Measurements from ENCODE around the gene FRMD3.

FRMD3 gene

GRCh38 chr9:83432877-83433550 lies 105.2 kb downstream of the FRMD3 start:
- no peak for DNase-seq (ENCODE audit: low spot score)

GRCh38 chr9:83432104-83432627 lies 106.0 kb downstream of the FRMD3 start:
- DNase-seq (ENCODE audit: low spot score): peak; percentile 61

GRCh38 chr9:83431101-83432060 lies 106.8 kb downstream of the FRMD3 start:
- DNase-seq (ENCODE audit: low spot score): no peak

DNA sequence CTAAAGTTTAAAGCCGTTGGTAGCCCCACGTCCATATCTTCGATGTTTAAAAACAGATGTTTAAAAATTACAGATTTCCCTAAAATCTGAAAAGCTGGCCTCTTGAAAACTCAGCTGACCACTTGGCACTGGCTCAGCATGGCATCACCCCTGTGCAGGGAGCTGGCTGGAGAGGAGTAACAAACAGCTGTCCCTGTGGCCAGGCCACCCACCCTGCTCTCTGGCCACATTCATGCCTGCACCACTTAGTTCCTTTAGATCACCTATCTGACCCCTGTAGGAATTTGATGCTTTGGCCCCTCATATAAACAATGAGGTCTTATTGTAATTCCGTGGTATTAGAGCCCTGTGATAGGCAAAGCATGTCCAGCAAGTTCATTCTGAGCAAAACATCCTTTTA lies 107.5 kb downstream of the FRMD3 start:
- DNase-seq (ENCODE audit: low spot score): no peak

DNA sequence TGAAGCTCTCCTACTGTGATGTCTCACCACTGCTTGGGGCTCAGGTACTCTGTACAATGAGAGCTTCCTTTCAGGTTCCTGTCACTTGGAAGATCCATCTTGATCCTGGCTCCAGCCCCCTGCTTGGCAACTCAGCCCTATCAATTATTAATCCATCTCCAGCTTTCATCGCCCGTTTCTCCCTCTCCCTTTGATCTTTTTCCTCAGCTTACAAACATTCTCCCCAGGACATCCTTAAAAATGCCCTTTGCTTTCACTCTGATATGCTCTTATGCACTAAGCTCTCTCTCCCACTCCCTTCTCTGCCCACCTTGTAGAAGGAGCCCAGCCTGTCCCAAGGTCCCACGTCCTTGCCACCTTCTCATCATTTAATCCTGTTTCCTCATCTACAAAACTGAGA lies 109.0 kb downstream of the FRMD3 start:
- DNase-seq (ENCODE audit: low spot score): no peak

GRCh38 chr9:83425240-83425639 lies 113.0 kb downstream of the FRMD3 start:
- no peak for DNase-seq (ENCODE audit: low spot score)

DNA sequence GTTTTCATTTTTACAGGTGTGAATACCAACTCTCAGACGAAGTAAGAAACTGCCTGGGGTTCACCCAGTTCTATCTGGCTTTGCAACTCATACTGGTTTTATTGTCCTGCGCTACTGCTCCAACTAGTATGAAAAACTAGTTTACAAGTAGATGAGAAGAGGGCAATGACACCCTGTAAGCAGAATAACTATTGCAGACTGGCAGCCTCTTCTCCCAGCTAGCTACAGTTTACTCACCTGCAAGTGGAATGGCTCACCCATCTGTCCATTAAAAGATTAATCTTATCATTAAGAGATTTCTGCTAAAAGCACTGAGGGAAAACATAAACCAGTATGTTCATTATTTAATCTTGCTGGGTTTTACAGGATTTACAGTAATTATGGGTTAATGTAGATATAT lies 113.4 kb downstream of the FRMD3 start:
- no peak for DNase-seq (ENCODE audit: low spot score)

DNA sequence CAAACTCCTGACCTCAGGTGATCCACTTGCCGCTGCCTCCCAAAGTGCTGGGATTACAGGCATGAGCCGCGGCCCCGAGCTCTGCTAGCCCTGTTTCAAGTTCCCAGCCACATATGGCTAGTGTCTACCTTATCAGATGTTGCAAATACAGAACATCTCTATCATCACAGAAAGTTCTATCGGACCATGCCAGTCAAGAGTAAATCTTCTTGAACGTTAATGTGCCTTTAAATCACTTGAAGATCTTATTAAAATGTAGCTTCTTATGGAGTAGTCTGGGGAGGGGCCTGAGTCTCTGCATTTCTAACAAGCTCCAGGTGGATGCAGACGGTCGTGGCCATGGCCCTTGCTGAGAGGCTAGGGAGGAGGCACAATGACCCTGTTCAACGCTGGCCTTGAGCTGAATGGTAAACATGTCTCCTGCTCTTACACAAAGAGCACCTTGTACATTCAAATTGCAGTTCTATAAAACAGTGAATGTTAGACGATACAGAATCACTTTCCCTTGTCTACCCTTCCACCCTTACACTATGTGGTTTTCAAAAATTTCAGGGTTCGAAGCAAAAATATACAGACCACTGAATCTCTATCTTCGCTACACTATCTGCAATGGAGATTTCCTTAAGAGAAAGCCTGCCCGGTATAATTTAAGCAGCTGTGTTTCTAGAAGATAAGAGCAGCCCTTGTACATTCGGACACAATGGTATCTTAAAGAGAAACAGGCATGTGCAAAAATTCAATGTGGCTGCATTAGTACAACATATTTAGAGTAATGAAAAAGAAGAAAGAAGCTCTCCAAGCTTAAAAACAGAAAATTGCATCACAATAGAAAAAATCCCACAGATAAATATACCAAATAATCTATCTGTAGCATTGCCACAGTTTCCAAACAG lies 114.1 kb downstream of the FRMD3 start:
- no peak for DNase-seq (ENCODE audit: low spot score)

GRCh38 chr9:83422527-83422926 lies 115.7 kb downstream of the FRMD3 start:
- DNase-seq (ENCODE audit: low spot score): no peak

DNA sequence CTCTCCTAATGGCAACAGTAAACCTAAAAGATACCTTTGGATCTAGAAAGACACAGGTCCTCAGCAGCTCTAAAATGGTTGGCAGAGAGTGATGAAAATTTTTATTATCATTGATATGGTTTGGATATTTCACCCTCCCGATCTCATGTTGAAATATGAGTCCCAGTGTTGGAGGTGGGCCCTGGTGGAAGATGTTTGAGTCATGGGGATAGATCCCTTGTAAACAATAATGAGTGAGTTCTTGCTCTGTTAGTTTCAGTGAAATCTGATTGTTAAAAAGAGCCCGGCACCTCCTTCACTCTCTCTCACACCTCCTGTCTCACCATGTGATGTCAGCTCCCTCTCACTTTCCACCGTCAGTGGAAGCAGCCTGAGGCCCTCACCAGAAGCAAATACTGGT lies 117.7 kb downstream of the FRMD3 start:
- no peak for DNase-seq (ENCODE audit: low spot score)

- DNase-seq (ENCODE audit: low spot score): no peak
Observed at GRCh38 chr9:83419961-83420360, 118.2 kb downstream of the FRMD3 start.

GRCh38 chr9:83418283-83418682 lies 119.9 kb downstream of the FRMD3 start:
- no peak for DNase-seq (ENCODE audit: low spot score)

- DNase-seq (ENCODE audit: low spot score): no peak
Observed at GRCh38 chr9:83413367-83413766, 124.8 kb downstream of the FRMD3 start.

DNA sequence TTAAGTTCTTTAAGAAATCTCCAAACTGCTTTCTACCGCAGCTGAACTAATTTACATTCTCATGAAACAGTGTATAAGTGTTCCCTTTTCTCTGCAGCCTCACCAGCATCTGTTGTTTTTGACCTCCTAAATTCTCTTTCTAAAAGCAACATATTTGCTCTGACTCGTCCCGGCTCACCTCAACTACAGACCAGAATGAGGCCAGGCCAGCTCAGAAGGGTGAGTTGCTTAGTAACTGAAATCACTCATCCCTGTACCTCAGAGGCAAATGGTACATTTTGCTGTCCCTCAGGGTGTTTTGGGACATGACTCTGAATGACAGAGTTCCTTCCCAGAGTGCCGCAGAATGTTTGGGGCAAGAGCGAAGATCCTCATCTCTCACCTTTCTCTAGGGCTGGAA lies 127.5 kb downstream of the FRMD3 start:
- DNase-seq (ENCODE audit: low spot score): no peak

- DNase-seq (ENCODE audit: low spot score): no peak
Observed at GRCh38 chr9:83406921-83407320, 131.3 kb downstream of the FRMD3 start.

DNA sequence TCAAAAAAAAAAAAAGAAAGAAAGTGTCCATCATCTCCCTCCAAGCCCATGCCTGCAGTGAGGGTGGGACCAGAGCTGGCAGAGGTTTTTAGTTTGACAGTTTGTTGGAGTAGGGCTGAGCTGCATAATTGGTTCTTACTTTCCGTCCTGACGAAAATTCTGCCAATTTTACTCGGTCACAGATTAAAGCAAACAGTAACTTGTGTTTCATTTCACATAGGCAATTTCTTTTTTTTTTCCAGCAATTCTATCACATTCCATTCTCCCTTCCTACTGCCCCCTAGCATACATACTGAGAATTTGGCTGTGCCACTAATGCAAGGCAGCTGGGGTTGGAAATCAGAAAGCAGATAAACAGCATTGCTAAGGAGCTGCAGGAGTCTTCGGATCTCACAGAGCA lies 132.4 kb downstream of the FRMD3 start:
- no peak for DNase-seq (ENCODE audit: low spot score)

- DNase-seq (ENCODE audit: low spot score): no peak
Observed at GRCh38 chr9:83403527-83404238, 134.5 kb downstream of the FRMD3 start.

- no peak for DNase-seq (ENCODE audit: low spot score)
Observed at GRCh38 chr9:83401328-83401900, 136.8 kb downstream of the FRMD3 start.

- no peak for DNase-seq (ENCODE audit: low spot score)
Observed at GRCh38 chr9:83396813-83397212, 141.4 kb downstream of the FRMD3 start.

GRCh38 chr9:83396342-83396741 lies 141.9 kb downstream of the FRMD3 start:
- DNase-seq (ENCODE audit: low spot score): no peak

DNA sequence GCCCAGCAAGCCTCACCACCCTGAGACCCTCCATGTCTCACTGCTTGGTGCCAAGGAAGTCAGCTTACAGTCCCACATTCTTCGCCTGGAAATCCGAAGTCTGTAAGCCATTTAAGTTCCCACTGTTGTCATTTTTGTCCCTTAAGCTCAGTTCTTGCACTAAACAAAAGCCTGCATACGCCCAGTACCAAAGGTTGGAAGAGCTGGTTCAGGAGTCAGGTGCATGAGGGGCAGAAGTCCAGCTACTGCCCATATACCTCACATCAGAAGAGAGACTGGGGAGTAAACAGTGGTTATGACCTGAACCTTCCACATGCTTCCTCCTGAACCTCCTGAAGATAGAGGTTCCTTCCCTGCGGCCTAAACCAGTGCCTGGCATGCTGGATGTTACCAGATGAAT lies 146.0 kb downstream of the FRMD3 start:
- DNase-seq (ENCODE audit: low spot score): no peak
